HG03442 (cell line): Measurements from ENCODE around the gene ZNF667.

ENCODE experiments used
- ATAC-seq: cut with Tn5 transposase; IDR thresholded peaks from one replicate; pipeline ENCODE4 v1.9.1; 2021; ENCODE audit warnings: mild to moderate bottlenecking, moderate library complexity; ENCODE audit not compliant: unreplicated experiment

ZNF667 gene

GRCh38 chr19:56393119-56394012, 83.8 kb downstream of the ZNF667 start, which contains the start of gene ZNF582:
Gene ZNF582, minus strand, starts transcription at chr19:56393534. Its CDS starts 1,782 bp downstream, at chr19:56391752.
- ATAC-seq = peak; percentile 97
